ENCODE measurements around the gene GAGE12J.
"Not testable (repeated sequence)": the region's sequence is repeated elsewhere in the genome, so short reads cannot be mapped to it uniquely, and the experiment has no call there.

Gene GAGE12J

DNA sequence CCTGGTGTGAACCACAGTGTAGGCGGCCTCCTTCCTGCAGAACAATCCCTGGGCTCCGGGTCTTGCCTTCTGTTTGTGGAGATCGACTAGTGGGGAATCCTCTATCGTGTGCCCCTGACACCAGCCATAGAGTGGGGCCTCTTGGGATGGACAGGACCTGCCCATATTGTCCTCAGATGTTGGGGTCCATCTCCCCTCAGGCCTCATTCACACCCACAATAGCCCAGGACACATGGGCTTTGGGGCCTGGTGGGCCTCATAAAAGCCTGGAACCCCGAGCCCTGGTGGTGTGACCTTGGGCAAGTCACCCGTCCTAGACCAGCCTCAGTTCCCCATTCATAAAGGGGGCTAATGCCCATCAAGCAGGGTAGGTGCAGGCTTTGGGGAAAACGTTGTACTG is 31.6 kb upstream of the GAGE12J start:
- H3K4me3 ChIP-seq = no peak overlapping the region
- TF ChIP-seq, protein P1, sequence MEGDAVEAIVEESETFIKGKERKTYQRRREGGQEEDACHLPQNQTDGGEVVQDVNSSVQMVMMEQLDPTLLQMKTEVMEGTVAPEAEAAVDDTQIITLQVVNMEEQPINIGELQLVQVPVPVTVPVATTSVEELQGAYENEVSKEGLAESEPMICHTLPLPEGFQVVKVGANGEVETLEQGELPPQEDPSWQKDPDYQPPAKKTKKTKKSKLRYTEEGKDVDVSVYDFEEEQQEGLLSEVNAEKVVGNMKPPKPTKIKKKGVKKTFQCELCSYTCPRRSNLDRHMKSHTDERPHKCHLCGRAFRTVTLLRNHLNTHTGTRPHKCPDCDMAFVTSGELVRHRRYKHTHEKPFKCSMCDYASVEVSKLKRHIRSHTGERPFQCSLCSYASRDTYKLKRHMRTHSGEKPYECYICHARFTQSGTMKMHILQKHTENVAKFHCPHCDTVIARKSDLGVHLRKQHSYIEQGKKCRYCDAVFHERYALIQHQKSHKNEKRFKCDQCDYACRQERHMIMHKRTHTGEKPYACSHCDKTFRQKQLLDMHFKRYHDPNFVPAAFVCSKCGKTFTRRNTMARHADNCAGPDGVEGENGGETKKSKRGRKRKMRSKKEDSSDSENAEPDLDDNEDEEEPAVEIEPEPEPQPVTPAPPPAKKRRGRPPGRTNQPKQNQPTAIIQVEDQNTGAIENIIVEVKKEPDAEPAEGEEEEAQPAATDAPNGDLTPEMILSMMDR (IDR thresholded peaks at IDR 0.05) = no peak
- H3K27ac ChIP-seq = no peak overlapping the region
- no peaks in the 10 kb centered on the region for H3K9me3 ChIP-seq
- H3K4me1 ChIP-seq = no peaks in the 10 kb centered on the region
- no peak for DNase-seq
- no peaks in the 10 kb centered on the region for H3K27me3 ChIP-seq
- intact Hi-C loops (cut with DNase I; ENCODE audit: low total_unique reads) = no loop called here
- peaks cover 0 to 8% (median 4%) of the 10 kb centered on the region in 3 donors for H3K36me3 ChIP-seq

DNA sequence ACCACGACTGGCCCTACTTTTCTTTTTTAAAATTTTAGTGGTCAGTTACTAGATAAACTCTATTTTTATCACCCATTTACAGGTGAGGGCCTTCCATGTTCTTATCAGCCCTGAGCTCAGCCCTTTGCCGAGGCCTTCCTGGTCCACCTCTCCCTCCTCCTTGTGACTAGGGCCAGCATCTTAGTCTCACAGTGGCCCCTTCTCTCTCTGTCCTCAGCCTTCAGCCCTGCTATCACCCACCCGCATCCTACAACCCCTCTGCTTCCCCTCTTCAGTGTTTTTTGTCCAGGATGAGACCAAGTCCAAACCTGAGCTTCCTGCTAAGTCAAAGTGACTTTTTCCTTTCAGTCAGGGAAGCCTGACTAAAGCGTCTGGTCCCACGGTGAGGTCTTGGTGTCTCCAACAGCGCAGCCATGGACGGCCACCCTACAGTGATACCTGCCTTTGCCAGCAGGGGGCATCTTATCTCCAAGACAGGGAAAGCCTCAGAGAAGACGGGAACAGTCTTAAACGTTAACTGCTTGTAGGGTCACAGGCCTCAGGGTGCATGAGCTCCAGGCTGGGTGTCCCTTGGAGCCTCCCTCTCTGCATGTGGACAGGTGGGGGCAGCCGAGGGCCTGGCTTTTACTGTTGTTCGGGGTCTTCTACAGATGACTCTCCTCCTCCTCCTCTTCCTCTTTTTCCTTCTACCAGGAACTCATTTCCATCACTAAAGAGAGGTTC is 30.1 kb upstream of the GAGE12J start:
- Histone ChIP-seq H3K9me3 (no peaks in the 10 kb centered on the region), H3K27me3 (no peaks in the 10 kb centered on the region), H3K4me3 (no peak overlapping the region), H3K27ac (no peak overlapping the region), H3K36me3 (no peaks in the 10 kb centered on the region), H3K4me1 (no peaks in the 10 kb centered on the region)
- DNase-seq = peak in 1 of 2 donors; percentile 70
- intact Hi-C loops (cut with DNase I; ENCODE audit: low total_unique reads) = no loop called here
- TF ChIP-seq, protein P1 (IDR thresholded peaks at IDR 0.05) = peak; percentile 45 to 52

DNA sequence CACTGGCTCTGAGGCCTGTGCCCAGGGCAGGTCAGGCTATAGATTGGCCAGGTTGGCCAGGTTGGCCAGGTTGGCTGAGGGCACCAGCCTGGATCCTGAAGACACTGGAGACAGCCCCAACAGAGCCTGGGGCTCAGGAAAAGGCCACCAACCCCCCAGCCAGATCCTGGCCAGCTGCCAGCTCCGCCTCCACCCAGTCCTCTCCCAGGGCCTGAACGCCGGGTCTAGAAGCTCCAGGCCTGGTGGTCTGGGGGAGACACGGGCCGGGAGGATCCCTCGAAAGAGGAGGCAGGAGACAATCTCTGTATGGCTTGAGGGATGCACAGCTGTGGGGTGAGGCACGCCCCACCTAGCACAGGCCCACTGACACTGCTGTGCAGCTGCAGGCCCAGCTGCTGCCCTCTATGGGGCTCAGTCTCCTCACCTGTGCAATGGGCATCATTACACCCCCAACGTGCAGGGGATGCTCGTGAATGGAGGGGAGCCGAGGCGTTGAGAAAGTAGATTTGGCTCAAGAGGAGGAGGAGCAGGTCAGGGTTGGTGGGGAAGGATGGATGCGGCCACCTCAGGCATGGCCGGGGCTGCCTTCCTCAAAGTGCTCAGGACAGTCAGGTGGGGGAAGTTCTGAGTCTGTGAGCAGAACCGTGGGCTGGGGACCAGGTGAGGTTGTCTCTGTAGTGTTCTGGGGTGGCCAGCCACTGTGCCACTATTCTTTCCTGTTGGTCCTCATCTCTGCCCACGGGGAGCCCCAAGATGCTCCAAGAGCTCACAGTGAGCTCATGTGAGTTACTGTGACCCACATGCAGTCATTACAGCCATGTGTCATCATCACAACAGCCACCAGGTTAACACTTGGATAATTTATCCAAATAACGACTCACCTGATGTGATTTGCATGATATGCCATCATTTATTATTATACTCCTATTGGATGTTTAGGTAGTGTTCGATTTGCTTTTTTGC is 29.2 kb upstream of the GAGE12J start:
- intact Hi-C loops (cut with DNase I; ENCODE audit: low total_unique reads) = no loop called here
- TF ChIP-seq, protein P1 (IDR thresholded peaks at IDR 0.05) = no peak
- no peak for DNase-seq
- no peak overlapping the region for H3K27ac ChIP-seq
- no peaks in the 10 kb centered on the region for H3K36me3 ChIP-seq
- no peaks in the 10 kb centered on the region for H3K9me3 ChIP-seq
- H3K4me1 ChIP-seq = no peaks in the 10 kb centered on the region
- H3K27me3 ChIP-seq = no peaks in the 10 kb centered on the region
- no peak overlapping the region for H3K4me3 ChIP-seq

DNA sequence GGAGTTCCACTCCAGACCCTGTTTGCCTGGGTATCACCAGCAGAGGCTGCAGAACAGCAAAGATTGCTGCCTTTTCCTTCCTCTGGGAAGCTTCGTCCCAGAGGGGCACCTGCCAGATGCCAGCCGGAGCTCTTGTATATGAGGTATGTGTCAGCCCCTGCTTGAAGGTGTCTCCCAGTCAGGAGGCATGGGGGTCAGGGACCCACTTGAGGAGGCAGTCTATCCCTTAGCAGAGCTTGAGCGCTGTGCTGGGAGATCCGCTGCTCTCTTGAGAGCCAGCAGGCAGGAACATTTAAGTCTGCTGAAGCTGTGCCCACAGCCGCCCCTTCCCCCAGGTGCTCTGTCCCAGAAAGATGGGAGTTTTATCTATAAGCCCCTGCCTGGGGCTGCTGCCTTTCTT is 22.5 kb upstream of the GAGE12J start:
- intact Hi-C loops (cut with DNase I; ENCODE audit: low total_unique reads); H3K4me3 ChIP-seq; H3K4me1 ChIP-seq; H3K27ac ChIP-seq; H3K36me3 ChIP-seq; DNase-seq; H3K9me3 ChIP-seq; H3K27me3 ChIP-seq: not testable (repeated sequence)

DNA sequence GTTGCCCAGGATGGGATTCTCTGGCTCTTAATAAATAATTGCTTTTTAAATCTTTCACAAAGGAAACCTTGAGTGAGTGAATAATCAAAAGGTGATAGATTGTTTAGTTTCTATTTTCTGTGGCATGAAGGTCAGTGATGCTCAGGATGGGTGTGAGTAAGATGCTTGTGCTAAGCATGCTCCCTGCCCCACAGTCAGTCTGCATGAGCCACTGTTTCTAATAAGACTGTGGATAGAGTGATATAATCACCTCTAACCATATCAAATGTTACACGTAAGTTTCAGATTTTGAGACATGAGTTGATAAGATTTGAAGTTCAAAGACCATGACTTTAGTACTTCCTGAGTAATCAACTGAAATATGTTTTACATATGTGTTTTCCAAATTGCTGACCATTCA is 21.1 kb upstream of the GAGE12J start:
- H3K27me3 ChIP-seq = no peaks in the 10 kb centered on the region
- no peaks in the 10 kb centered on the region for H3K4me1 ChIP-seq
- no peaks in the 10 kb centered on the region for H3K9me3 ChIP-seq
- H3K27ac ChIP-seq = no peak overlapping the region
- no peak overlapping the region for H3K4me3 ChIP-seq
- TF ChIP-seq, protein P1 (IDR thresholded peaks at IDR 0.05) = no peak
- no peaks in the 10 kb centered on the region for H3K36me3 ChIP-seq
- intact Hi-C loops (cut with DNase I; ENCODE audit: low total_unique reads) = no loop called here
- no peak for DNase-seq

DNA sequence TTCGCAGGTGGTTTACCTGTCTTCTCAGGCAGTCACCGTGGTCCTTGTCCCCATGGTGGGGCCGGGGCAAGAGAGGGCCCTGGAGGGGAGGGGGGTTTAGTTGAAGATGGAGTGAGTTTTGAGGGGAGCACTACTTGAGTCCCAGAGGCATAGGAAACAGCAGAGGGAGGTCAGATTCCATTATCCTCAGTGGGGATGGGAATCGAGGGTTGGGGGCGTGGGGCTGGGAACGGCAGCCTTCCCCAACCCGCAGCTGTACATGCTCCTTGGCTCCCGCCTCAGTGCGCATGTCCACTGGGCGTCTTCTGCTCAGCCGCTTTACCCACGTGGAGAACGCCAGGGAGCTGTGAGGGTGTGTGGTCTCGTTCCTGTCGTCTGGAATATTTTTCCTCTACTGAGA is 18.5 kb upstream of the GAGE12J start, which contains the start of gene GAGE10:
TSS of gene GAGE10 (plus strand) at position 301 of the 400 bp plus-strand sequence. CDS start 1,214 bp downstream, outside the sequence.
- Histone ChIP-seq H3K4me1 (peaks cover 0 to 1% (median 0%) of the 10 kb centered on the region in 4 donors), H3K9me3 (no peaks in the 10 kb centered on the region), H3K36me3 (no peaks in the 10 kb centered on the region), H3K27ac (no peak within 1 kb of the TSS), H3K27me3 (no peaks in the 10 kb centered on the region), H3K4me3 (no peak within 1 kb of the TSS)
- DNase-seq = no peak
- intact Hi-C loops (cut with DNase I; ENCODE audit: low total_unique reads) = no loop called here
- TF ChIP-seq, protein P1 (IDR thresholded peaks at IDR 0.05) = no peak

DNA sequence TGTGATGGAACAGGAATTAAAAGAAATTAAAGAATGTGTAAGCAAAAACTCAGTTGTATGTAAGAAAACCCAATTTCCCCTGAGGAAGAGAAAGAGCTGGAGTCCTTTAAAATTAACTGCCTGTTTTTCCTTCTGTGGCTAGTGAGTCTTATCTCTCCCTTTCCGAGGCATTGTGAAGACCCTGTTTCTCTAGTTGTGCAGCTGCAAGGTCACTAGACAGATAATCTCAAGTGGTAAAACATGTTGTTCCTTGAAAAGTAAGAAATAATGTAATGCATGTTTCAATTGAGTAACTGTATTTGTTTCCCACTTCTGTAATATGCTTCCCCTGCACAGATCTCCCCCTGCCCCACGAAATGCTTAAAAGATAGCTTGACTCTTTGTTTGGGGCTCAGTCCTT is 14.1 kb upstream of the GAGE12J start:
- H3K36me3 ChIP-seq; intact Hi-C loops (cut with DNase I; ENCODE audit: low total_unique reads); H3K9me3 ChIP-seq; H3K27me3 ChIP-seq; H3K27ac ChIP-seq; H3K4me3 ChIP-seq; DNase-seq: not testable (repeated sequence)
- H3K4me1 ChIP-seq = peaks cover 0 to 16% (median 7%) of the 10 kb centered on the region in 4 donors
